NCI-H2227 treated with DMSO at 0.1 percent for 48 hours (cell line): ENCODE measurements around the gene TRIM10.
"Not testable (repeated sequence)": the region's sequence is repeated elsewhere in the genome, so short reads cannot be mapped to it uniquely, and the experiment has no call there.

Source experiments
- DNase-seq: peaks from one replicate; lab custom pipeline; 2025; lab: John Stamatoyannopoulos, UW

TRIM10 gene

GRCh38 chr6:30154061-30154460 lies 7.0 kb downstream of the TRIM10 start:
- no peak for DNase-seq

- DNase-seq = no peak
Observed at GRCh38 chr6:30152910-30153610, 8.0 kb downstream of the TRIM10 start.

- no peak for DNase-seq
Observed at GRCh38 chr6:30152016-30152673, 8.9 kb downstream of the TRIM10 start.

- DNase-seq = no peak
Observed at GRCh38 chr6:30151580-30151979, 9.4 kb downstream of the TRIM10 start.

GRCh38 chr6:30150671-30151395 lies 10.2 kb downstream of the TRIM10 start:
- no peak for DNase-seq

- no peak for DNase-seq
Observed at GRCh38 chr6:30149858-30150550, 11.0 kb downstream of the TRIM10 start.

GRCh38 chr6:30149234-30149633 lies 11.8 kb downstream of the TRIM10 start:
- no peak for DNase-seq

GRCh38 chr6:30147096-30147495 lies 13.9 kb downstream of the TRIM10 start:
- DNase-seq = no peak

GRCh38 chr6:30145818-30146217 lies 15.2 kb downstream of the TRIM10 start:
- no peak for DNase-seq

GRCh38 chr6:30144811-30145210 lies 16.2 kb downstream of the TRIM10 start:
- no peak for DNase-seq

GRCh38 chr6:30143780-30144179 lies 17.2 kb downstream of the TRIM10 start:
- no peak for DNase-seq

GRCh38 chr6:30142665-30143064 lies 18.3 kb downstream of the TRIM10 start:
- DNase-seq = no peak

GRCh38 chr6:30140240-30140639 lies 20.8 kb downstream of the TRIM10 start:
- DNase-seq = not testable (repeated sequence)

- no peak for DNase-seq
Observed at GRCh38 chr6:30136570-30137286, 24.3 kb downstream of the TRIM10 start.

- DNase-seq = no peak
Observed at GRCh38 chr6:30135757-30136156, 25.3 kb downstream of the TRIM10 start, which contains the start of gene TRIM40. TRIM40 (plus strand) TSS chr6:30136140; CDS start chr6:30137037, 897 bp downstream.

GRCh38 chr6:30135147-30135546 lies 25.9 kb downstream of the TRIM10 start:
- DNase-seq = no peak

GRCh38 chr6:30131947-30132497 lies 29.0 kb downstream of the TRIM10 start:
- DNase-seq = no peak

GRCh38 chr6:30130887-30131862 lies 29.8 kb downstream of the TRIM10 start:
- DNase-seq = peak; percentile 76

- no peak for DNase-seq
Observed at GRCh38 chr6:30130179-30130679, 30.8 kb downstream of the TRIM10 start.
